Parathyroid adenoma (tissue), 2 donors: Measurements from ENCODE around the gene CEP97.
"Not testable (repeated sequence)": the region's sequence is repeated elsewhere in the genome, so short reads cannot be mapped to it uniquely, and the experiment has no call there.

Experiments
- H2AFZ ChIP-seq: fragments of 300-600 bp; sonication (generic); one replicate; pipeline ENCODE4 v1.7.0; 2017; ENCODE audit warnings: antibody characterized with exemption, mild to moderate bottlenecking
- H3K27ac ChIP-seq: fragments of 300-600 bp; sonication (generic); one replicate; pipeline ENCODE4 v1.7.0; 2017
- H3K27me3 ChIP-seq: fragments of 300-600 bp; sonication (generic); one replicate; pipeline ENCODE4 v1.7.0; 2017; ENCODE audit warnings: low read length; ENCODE audit not compliant: control insufficient read depth, insufficient read depth
- H3K36me3 ChIP-seq: fragments of 300-600 bp; sonication (generic); one replicate; pipeline ENCODE4 v1.7.0; 2017; ENCODE audit warnings: low read length; ENCODE audit not compliant: control insufficient read depth, insufficient read depth
- H3K4me1 ChIP-seq: fragments of 300-600 bp; sonication (generic); one replicate; pipeline ENCODE4 v1.7.0; 2017; ENCODE audit warnings: control low read depth
- H3K4me2 ChIP-seq: fragments of 300-600 bp; sonication (generic); one replicate; pipeline ENCODE4 v1.7.0; 2017; ENCODE audit warnings: low read length
- H3K4me3 ChIP-seq: fragments of 300-600 bp; sonication (generic); one replicate; pipeline ENCODE4 v1.7.0; 2017; ENCODE audit warnings: low read depth, low read length
- H3K79me2 ChIP-seq: fragments of 300-600 bp; sonication (generic); one replicate; pipeline ENCODE4 v1.7.0; 2017; ENCODE audit warnings: control low read depth
- H3K9ac ChIP-seq: fragments of 300-600 bp; sonication (generic); one replicate; pipeline ENCODE4 v1.7.0; 2017; ENCODE audit warnings: mild to moderate bottlenecking
- H3K9me3 ChIP-seq: fragments of 300-600 bp; sonication (generic); one replicate; pipeline ENCODE4 v1.7.0; 2017; ENCODE audit warnings: low read length; ENCODE audit not compliant: control insufficient read depth
- TF ChIP-seq, protein P1 (sequence below): fragments of 300-600 bp; sonication (generic); IDR thresholded peaks from one replicate; pipeline ENCODE4 v1.7.0; 2017; ENCODE audit warnings: antibody characterized with exemption, mild to moderate bottlenecking
- donor health status: primary hyperparathyroidism.

Gene CEP97

DNA sequence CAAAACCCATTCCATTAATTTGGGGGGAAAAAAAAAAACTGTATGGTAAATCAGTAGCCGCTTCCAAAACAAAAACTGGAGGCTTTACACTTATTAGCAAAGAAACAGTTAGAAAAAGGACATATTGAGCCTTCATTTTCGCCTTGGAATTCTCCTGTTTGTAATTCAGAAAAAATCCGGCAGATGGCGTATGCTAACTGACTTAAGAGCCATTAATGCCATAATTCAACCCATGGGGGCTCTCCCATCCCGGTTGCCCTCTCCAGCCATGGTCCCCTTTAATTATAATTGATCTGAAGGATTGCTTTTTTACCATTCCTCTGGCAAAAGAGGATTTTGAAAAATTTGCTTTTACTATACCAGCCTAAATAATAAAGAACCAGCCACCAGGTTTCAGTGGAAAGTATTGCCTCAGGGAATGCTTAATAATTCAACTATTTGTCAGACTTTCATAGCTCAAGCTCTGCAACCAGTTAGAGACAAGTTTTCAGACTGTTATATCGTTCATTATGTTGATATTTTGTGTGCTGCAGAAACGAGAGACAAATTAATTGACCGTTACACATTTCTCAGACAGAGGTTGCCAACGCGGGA is 28.5 kb upstream of the CEP97 start:
- Histone ChIP-seq H3K27ac (no peak overlapping the region), H3K9ac (no peak overlapping the region), H3K79me2 (no peaks in the 10 kb centered on the region), H3K9me3 (no peaks in the 10 kb centered on the region), H3K4me3 (peak overlapping the region; percentile 33), H3K36me3 (no peaks in the 10 kb centered on the region), H3K4me1 (no peaks in the 10 kb centered on the region), H3K4me2 (peak overlapping the region; percentile 2), H2AFZ (peak overlapping the region; percentile 10), H3K27me3 (no peaks in the 10 kb centered on the region)
- TF ChIP-seq, protein P1, sequence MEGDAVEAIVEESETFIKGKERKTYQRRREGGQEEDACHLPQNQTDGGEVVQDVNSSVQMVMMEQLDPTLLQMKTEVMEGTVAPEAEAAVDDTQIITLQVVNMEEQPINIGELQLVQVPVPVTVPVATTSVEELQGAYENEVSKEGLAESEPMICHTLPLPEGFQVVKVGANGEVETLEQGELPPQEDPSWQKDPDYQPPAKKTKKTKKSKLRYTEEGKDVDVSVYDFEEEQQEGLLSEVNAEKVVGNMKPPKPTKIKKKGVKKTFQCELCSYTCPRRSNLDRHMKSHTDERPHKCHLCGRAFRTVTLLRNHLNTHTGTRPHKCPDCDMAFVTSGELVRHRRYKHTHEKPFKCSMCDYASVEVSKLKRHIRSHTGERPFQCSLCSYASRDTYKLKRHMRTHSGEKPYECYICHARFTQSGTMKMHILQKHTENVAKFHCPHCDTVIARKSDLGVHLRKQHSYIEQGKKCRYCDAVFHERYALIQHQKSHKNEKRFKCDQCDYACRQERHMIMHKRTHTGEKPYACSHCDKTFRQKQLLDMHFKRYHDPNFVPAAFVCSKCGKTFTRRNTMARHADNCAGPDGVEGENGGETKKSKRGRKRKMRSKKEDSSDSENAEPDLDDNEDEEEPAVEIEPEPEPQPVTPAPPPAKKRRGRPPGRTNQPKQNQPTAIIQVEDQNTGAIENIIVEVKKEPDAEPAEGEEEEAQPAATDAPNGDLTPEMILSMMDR = peak; percentile 76

DNA sequence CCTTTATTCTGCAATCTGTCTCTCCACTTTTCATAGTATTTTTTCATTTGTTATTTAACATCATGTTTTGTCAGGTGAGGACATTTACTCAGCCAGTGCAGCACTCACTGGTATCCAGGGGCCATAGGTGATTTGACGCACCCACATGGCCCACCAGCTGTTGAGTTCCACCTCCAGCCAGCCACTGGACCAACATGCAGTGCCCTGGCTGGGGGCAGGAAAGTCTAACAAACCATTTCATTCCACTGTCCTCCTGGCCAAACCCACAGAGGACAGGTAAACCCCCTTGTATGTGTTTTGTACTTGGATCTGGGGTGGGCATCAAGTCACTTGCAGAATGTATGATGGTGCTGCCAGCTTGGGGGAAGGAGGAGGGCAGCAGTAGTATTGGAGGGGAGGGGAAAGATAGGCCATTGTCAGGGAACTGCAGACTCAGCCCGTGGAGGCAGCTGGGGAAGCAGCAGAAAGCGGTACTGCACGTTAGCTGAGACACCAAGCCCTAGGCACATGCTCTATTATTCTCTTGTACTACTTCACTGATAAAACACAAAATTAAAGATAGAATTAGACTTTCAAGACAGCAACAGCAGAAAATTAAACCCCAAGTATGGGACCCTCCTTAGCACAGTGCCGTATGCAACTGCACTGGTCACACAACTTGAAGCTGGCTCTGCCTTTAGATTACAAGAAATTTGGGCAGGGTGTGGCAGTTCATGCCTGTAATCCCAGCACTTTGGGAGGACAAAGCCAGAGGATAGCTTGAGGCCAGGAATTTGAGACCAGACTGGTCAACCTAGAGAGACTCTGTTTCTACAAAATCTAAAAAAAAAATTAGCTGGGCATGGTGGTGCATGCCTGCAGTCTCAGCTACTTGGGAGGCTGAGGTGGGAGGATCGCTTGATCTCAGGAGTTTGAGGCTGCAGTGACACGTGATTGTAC is 22.4 kb upstream of the CEP97 start:
- Histone ChIP-seq H3K9me3 (no peaks in the 10 kb centered on the region), H3K27ac (no peak overlapping the region), H3K4me1 (peaks cover 3% of the 10 kb centered on the region), H3K79me2 (no peaks in the 10 kb centered on the region), H3K36me3 (no peaks in the 10 kb centered on the region), H3K9ac (no peak overlapping the region), H3K27me3 (no peaks in the 10 kb centered on the region), H3K4me2 (peak overlapping the region; percentile 38), H2AFZ (no peak overlapping the region), H3K4me3 (no peak overlapping the region)
- TF ChIP-seq, protein P1 = no peak

DNA sequence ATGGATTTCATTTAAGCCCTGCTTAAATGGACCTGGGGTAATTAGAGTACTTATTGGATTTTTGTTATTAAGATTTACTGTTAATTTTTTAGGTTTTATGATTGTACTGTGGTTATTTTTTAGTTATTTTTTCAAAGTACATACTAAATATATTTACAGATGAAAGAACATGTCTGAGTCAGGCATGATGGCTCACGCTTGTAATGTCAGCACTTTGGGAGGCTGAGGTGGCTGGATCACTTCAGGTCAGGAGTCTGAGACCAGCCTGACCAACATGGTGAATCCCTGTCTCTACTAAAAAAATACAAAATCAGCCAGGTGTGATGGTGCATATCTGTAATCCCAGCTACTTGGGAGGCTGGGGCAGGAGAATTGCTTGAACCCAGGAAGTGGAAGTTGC is 21.7 kb upstream of the CEP97 start:
- no peaks in the 10 kb centered on the region for H3K9me3 ChIP-seq

DNA sequence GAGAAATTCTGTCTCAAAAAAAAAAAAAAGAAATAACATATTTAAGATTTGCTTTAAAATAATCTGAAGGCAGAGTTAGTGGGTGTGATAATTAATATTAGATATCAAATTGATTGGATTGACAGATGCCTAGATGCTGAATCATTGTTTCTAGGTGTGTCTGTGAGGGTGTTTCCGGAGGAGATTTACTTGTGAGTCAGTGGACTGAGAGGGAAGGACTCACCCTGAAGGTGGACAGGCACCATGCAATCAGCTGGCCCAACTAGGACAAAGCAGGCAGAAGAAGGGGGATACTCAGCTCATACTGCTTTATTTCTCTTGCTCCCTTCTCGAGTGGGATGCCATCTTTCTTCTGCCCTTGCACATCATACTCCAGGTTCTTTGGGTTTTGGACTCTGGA is 21.2 kb upstream of the CEP97 start:
- no peak overlapping the region for H3K4me2 ChIP-seq
- TF ChIP-seq, protein P1 = no peak
- no peak overlapping the region for H3K9ac ChIP-seq
- H3K27ac ChIP-seq = no peak overlapping the region
- H3K79me2 ChIP-seq = no peaks in the 10 kb centered on the region
- H3K36me3 ChIP-seq = no peaks in the 10 kb centered on the region
- H3K4me3 ChIP-seq = no peak overlapping the region
- H3K9me3 ChIP-seq = no peaks in the 10 kb centered on the region
- peak overlapping the region; percentile 14 for H2AFZ ChIP-seq
- H3K27me3 ChIP-seq = no peaks in the 10 kb centered on the region
- H3K4me1 ChIP-seq = peaks cover 3% of the 10 kb centered on the region

More for the DNA sequence above, 21.7 kb upstream of the CEP97 start:
- Histone ChIP-seq H3K79me2 (no peaks in the 10 kb centered on the region), H3K27me3 (no peaks in the 10 kb centered on the region), H3K4me2 (peak overlapping the region; percentile 38), H3K36me3 (no peaks in the 10 kb centered on the region), H3K9ac (no peak overlapping the region), H2AFZ (peak overlapping the region; percentile 14), H3K27ac (no peak overlapping the region), H3K4me1 (peaks cover 3% of the 10 kb centered on the region), H3K4me3 (no peak overlapping the region)
- TF ChIP-seq, protein P1 = no peak

DNA sequence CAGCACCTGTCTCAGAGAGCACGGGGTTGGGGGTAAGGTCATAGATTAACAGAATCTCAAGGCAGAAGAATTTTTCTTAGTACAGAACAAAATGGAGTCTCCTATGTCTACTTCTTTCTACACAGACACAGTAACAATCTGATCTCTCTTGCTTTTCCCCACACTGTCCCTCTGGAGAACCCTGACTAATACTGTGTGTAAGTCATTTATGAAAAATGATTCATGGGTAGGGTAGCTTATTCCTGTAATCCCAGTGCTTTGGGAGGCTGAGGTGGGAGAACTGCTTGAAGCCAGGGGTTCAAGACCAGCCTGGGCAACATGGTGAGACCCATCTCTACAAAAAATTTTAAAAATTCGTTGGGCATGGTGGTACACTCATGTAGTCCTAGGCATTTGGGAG is 19.8 kb upstream of the CEP97 start:
- H2AFZ ChIP-seq, H3K4me1 ChIP-seq, H3K79me2 ChIP-seq, H3K36me3 ChIP-seq, H3K4me3 ChIP-seq, H3K27ac ChIP-seq, H3K27me3 ChIP-seq, H3K9ac ChIP-seq, H3K4me2 ChIP-seq, H3K9me3 ChIP-seq: not testable (repeated sequence)
